IMR-90 (cell line): ENCODE measurements around the gene GFRA4. TPM values are rescaled to one million over a fixed set of nuclear protein-coding genes. Genes with fewer than 3 reads are reported as not detected.

Experiments used
- ATAC-seq: fragments of 200-7000 bp; cut with Tn5 transposase; 2 replicates; pipeline ENCODE4 v1.9.1; 2020; ENCODE audit warnings: low read depth, mild to moderate bottlenecking, moderate library complexity
- BruUV-seq: library from RNA; stranded (reverse); fragments of 400-500 nt; replicated peaks from 2 replicates; lab custom pipeline; 2021; lab: Mats Ljungman, UMichigan
- CTCF ChIA-PET: fragments of 300-600 bp; formaldehyde crosslinking; extraction: SDS; loops from one replicate; lab custom pipeline; 2021; ENCODE audit warnings: antibody characterized with exemption; lab: Yijun Ruan, JAX
- POLR2A ChIA-PET: fragments of 300-600 bp; sonication (Branson Sonifier 250); formaldehyde crosslinking; loops from one replicate; lab custom pipeline; 2022; ENCODE audit warnings: antibody characterized with exemption; ENCODE audit not compliant: unreplicated experiment; lab: Charles Lee
- DNase-seq: peaks from one replicate; pipeline ENCODE4 v3.0.0; 2013
- H2AFZ ChIP-seq: replicated peaks from 2 replicates; pipeline ENCODE3; 2013; ENCODE audit warnings: low read length, mild to moderate bottlenecking; ENCODE audit not compliant: poor library complexity
- H2AK5ac ChIP-seq: 2 replicates; pipeline ENCODE4 v1.6.1; 2013; ENCODE audit warnings: low read depth, low read length, inconsistent platforms
- H2AK9ac ChIP-seq: replicated peaks from 2 replicates; pipeline ENCODE3; 2013; ENCODE audit warnings: mild to moderate bottlenecking, low read depth, low read length, moderate library complexity; ENCODE audit not compliant: poor library complexity
- H2BK120ac ChIP-seq: 2 replicates; pipeline ENCODE4 v1.6.1; 2013; ENCODE audit warnings: low read depth, low read length, inconsistent platforms
- H2BK15ac ChIP-seq: 3 replicates; pipeline ENCODE4 v1.6.1; 2013; ENCODE audit warnings: low read depth, low read length, inconsistent platforms
- H2BK20ac ChIP-seq: 2 replicates; pipeline ENCODE4 v1.6.1; 2013; ENCODE audit warnings: low read depth, mild to moderate bottlenecking, inconsistent platforms, low read length, moderate library complexity
- H2BK5ac ChIP-seq: 2 replicates; pipeline ENCODE4 v1.6.1; 2013; ENCODE audit warnings: mild to moderate bottlenecking, low read depth, low read length, inconsistent platforms; ENCODE audit not compliant: poor library complexity, severe bottlenecking
- H3K14ac ChIP-seq: replicated peaks from 2 replicates; pipeline ENCODE4 v1.6.1; 2013; ENCODE audit warnings: low read depth, low read length, inconsistent platforms
- H3K18ac ChIP-seq: 2 replicates; pipeline ENCODE4 v1.6.1; 2013; ENCODE audit warnings: low read depth, low read length, control low read depth
- H3K23ac ChIP-seq: 2 replicates; pipeline ENCODE4 v1.6.1; 2013; ENCODE audit warnings: low read depth, low read length, inconsistent platforms
- H3K27ac ChIP-seq: 2 replicates; pipeline ENCODE4 v1.5.1; 2013; ENCODE audit warnings: mild to moderate bottlenecking, control low read depth, low read length; ENCODE audit not compliant: insufficient read depth
- H3K27me3 ChIP-seq: 2 replicates; pipeline ENCODE4 v1.6.1; 2013; ENCODE audit warnings: low read length; ENCODE audit not compliant: control insufficient read depth, insufficient read depth
- H3K36me3 ChIP-seq: 2 replicates; pipeline ENCODE4 v1.6.1; 2013; ENCODE audit warnings: low read length, mixed read lengths; ENCODE audit not compliant: control insufficient read depth, insufficient read depth
- H3K4ac ChIP-seq: 2 replicates; pipeline ENCODE4 v1.6.1; 2013; ENCODE audit warnings: low read depth, low read length, inconsistent platforms
- H3K4me1 ChIP-seq: 2 replicates; pipeline ENCODE4 v1.6.1; 2013; ENCODE audit warnings: low read length, mixed read lengths; ENCODE audit not compliant: control insufficient read depth, insufficient read depth
- H3K4me2 ChIP-seq: 2 replicates; pipeline ENCODE4 v1.6.1; 2013; ENCODE audit warnings: low read depth, mild to moderate bottlenecking, control low read depth, low read length, moderate library complexity
- H3K4me3 ChIP-seq: 2 replicates; pipeline ENCODE4 v1.5.1; 2013; ENCODE audit warnings: low read depth, mild to moderate bottlenecking, control low read depth, low read length, moderate library complexity; ENCODE audit not compliant: insufficient read depth
- H3K56ac ChIP-seq: 2 replicates; pipeline ENCODE4 v1.6.1; 2013; ENCODE audit warnings: low read length, inconsistent platforms; ENCODE audit not compliant: insufficient read depth; ENCODE audit errors: extremely low read depth
- H3K79me1 ChIP-seq, 2 experiments: 2 replicates each; pipeline ENCODE4 v1.6.1; 2013; ENCODE audit warnings: low read length in 2 of 2, inconsistent platforms in 1 of 2, low read depth in 1 of 2
- H3K9ac ChIP-seq: 2 replicates; pipeline ENCODE4 v1.6.1; 2013; ENCODE audit warnings: low read depth, low read length, control low read depth
- H3K9me1 ChIP-seq: 2 replicates; pipeline ENCODE4 v1.6.1; 2013; ENCODE audit warnings: low read length, inconsistent platforms; ENCODE audit not compliant: insufficient read depth
- H3K9me3 ChIP-seq: 2 replicates; pipeline ENCODE4 v1.6.1; 2013; ENCODE audit warnings: low read length; ENCODE audit not compliant: control insufficient read depth, insufficient read depth
- H4K20me1 ChIP-seq: 2 replicates; pipeline ENCODE4 v1.6.1; 2013; ENCODE audit warnings: low read length, inconsistent platforms; ENCODE audit not compliant: insufficient read depth
- H4K5ac ChIP-seq: 2 replicates; pipeline ENCODE4 v1.6.1; 2013; ENCODE audit warnings: mild to moderate bottlenecking, low read depth, low read length, control low read depth
- H4K8ac ChIP-seq, 2 experiments: 2 replicates each; pipeline ENCODE4 v1.6.1; 2013; ENCODE audit warnings: low read depth in 2 of 2, low read length in 2 of 2, control low read depth in 1 of 2, inconsistent platforms in 1 of 2
- H4K91ac ChIP-seq: 2 replicates; pipeline ENCODE4 v1.6.1; 2013; ENCODE audit warnings: low read depth, low read length, inconsistent platforms; ENCODE audit not compliant: insufficient read depth
- BHLHE40 ChIP-seq: fragments of 150-350 bp; IDR thresholded peaks from 2 replicates; pipeline ENCODE4 v1.6.1; 2016; ENCODE audit warnings: mild to moderate bottlenecking, low read depth, low read length
- CEBPB ChIP-seq: IDR thresholded peaks from 2 replicates; pipeline ENCODE4 v1.6.1; 2012; ENCODE audit warnings: low read depth, low read length, improper control_type of control experiment
- CHD1 ChIP-seq: IDR thresholded peaks from 2 replicates; pipeline ENCODE4 v1.6.1; 2012; ENCODE audit warnings: low read depth, low read length, improper control_type of control experiment
- FOS ChIP-seq: fragments of 150-350 bp; IDR thresholded peaks from 2 replicates; pipeline ENCODE4 v1.6.1; 2016; ENCODE audit warnings: low read depth, low read length
- MAFK ChIP-seq: IDR thresholded peaks from 2 replicates; pipeline ENCODE4 v1.6.1; 2012; ENCODE audit warnings: low read depth, low read length, improper control_type of control experiment
- MAZ ChIP-seq: IDR thresholded peaks from 2 replicates; pipeline ENCODE4 v1.6.1; 2012; ENCODE audit warnings: low read depth, mild to moderate bottlenecking, low read length, improper control_type of control experiment, moderate library complexity, borderline replicate concordance
- MXI1 ChIP-seq: IDR thresholded peaks from 2 replicates; pipeline ENCODE4 v1.6.1; 2012; ENCODE audit warnings: low read depth, mild to moderate bottlenecking, low read length, moderate library complexity, borderline replicate concordance
- NFE2L2 ChIP-seq: fragments of 150-350 bp; IDR thresholded peaks from 2 replicates; pipeline ENCODE4 v1.6.1; 2016; ENCODE audit warnings: low read depth, mild to moderate bottlenecking, low read length
- POLR2A ChIP-seq: IDR thresholded peaks from 2 replicates; pipeline ENCODE4 v1.6.1; 2012; ENCODE audit warnings: mild to moderate bottlenecking, low read depth, low read length
- RAD21 ChIP-seq: IDR thresholded peaks from 2 replicates; pipeline ENCODE4 v1.6.1; 2012; ENCODE audit warnings: low read length, improper control_type of control experiment
- RCOR1 ChIP-seq: IDR thresholded peaks from 2 replicates; pipeline ENCODE4 v1.6.1; 2012; ENCODE audit warnings: mild to moderate bottlenecking, low read length, improper control_type of control experiment; ENCODE audit not compliant: insufficient replicate concordance
- RFX5 ChIP-seq: IDR thresholded peaks from 2 replicates; pipeline ENCODE4 v1.8.0; 2012; ENCODE audit warnings: low read depth, mild to moderate bottlenecking, low read length, moderate library complexity
- SMC3 ChIP-seq: fragments of 150-350 bp; IDR thresholded peaks from 2 replicates; pipeline ENCODE4 v1.6.1; 2016; ENCODE audit warnings: low read depth, mild to moderate bottlenecking, antibody characterized with exemption, low read length, moderate library complexity
- WGBS, 2 experiments: methylation state at CpG; one replicate each; pipeline versions ENCODE4 v1.1.5 to v1.1.7; 2013; ENCODE audit warnings: missing lambda C conversion rate in 2 of 2; ENCODE audit not compliant: insufficient read length in 1 of 2; ENCODE audit errors: extremely low coverage in 2 of 2; 5-methylcytosine and 5-hydroxymethylcytosine counted together
- dilution Hi-C: fragments of 300-500 bp; cut with HindIII; formaldehyde crosslinking; loops from one replicate; pipeline ENCODE4 v1.14.3; 2018; ENCODE audit warnings: low sequenced_read_pairs; ENCODE audit not compliant: unreplicated experiment
- in situ Hi-C: fragments of 300-500 bp; cut with MboI; formaldehyde crosslinking; loops from 3 replicates; pipeline ENCODE4 v1.14.3; 2019; ENCODE audit warnings: low sequenced_read_pairs, inconsistent platforms, mixed read lengths
- intact Hi-C: fragments of 100-400 bp; cut with micrococcal nuclease; formaldehyde crosslinking; loops from 2 replicates; pipeline ENCODE4 v1.10.0; 2022
- polyA plus RNA-seq, 3 experiments: library from polyadenylated mRNA; depleted of rRNA; stranded (reverse); fragments of >200 nt; gene quantifications; 2 replicates each; pipeline ENCODE4 v1.2.3, GENCODE V29; 2012; ENCODE audit warnings: low replicate concordance in 1 of 3
- total RNA-seq: library from RNA; depleted of rRNA; stranded (reverse); fragments of >200 nt; gene quantifications from 2 replicates; pipeline ENCODE4 v1.2.3, GENCODE V29; 2012
- TF ChIP-seq, protein P1 (sequence below): fragments of 150-350 bp; IDR thresholded peaks from 2 replicates; pipeline ENCODE4 v1.6.1; 2017; ENCODE audit warnings: mild to moderate bottlenecking, antibody characterized with exemption, low read length, low read depth
- TF ChIP-seq, protein P2 (sequence below): conservative IDR thresholded peaks from 2 replicates; pipeline ENCODE4 v1.5.1; 2012; ENCODE audit warnings: mild to moderate bottlenecking, low read depth, low read length, improper control_type of control experiment

Gene GFRA4
- total and polyA plus RNA-seq, 2 of the 4 experiments (the other 2 are of a cell fraction), result not detected

DNA sequence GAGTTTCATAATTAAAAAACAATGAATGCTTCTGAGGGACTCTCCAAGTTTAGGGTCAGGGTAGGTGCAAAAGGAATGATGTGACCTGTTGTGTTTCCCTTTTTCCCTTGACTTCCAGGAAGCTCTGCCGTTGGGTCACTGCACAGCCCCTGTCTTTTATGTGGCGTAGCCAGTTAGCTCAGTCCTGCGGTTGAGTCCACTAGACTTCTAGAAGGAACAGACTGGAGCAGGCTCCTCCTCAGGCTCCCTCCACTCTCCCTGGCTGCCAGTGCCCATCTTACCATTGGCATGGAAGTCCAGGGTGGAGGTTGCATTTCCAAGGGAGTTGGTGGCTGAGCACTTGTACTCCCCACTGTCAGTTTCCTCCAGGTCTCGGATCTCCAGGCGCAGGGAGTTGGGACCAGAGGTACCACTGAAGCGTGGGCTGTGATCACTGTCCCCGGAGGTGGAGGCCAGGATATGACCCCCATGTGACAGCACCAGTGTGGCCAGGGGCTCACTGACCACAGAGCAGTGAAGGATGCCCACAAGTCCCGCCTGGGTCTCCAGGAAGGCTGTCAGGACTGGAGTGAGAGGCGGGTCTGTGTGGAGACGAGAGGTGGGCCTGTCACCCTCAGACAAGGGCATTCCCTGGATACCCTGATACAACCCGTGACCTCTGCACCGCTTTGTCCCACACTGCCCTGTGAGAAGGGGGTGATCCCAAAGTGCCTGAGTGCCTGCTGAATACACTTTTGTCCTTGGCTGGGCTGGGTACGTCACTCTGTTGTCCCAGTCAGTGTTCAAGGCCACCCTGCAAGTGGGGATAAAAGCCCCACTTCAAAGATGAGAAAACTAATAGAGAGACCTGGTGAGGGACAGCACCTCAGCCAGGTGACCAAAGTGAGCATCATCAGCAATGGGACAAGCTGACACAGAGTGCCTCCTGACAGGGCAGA, 38.1 kb upstream of the GFRA4 start:
- Histone ChIP-seq H3K36me3 (no peaks in the 10 kb centered on the region), H4K5ac (no peak overlapping the region), H3K79me1 (no peaks in the 10 kb centered on the region), H3K23ac (no peak overlapping the region), H3K18ac (no peak overlapping the region), H2BK15ac (no peak overlapping the region), H3K4ac (no peak overlapping the region), H3K27ac (no peak overlapping the region), H2BK120ac (no peak overlapping the region), H3K14ac (no peak overlapping the region), H3K4me1 (no peaks in the 10 kb centered on the region), H2AFZ (no peak overlapping the region), H3K56ac (no peak overlapping the region), H4K8ac (no peak overlapping the region), H3K9me1 (no peaks in the 10 kb centered on the region), H4K91ac (no peak overlapping the region), H2BK5ac (no peak overlapping the region), H3K9me3 (peaks cover 5% of the 10 kb centered on the region), H2AK5ac (no peak overlapping the region), H2BK20ac (no peak overlapping the region), H3K4me2 (no peak overlapping the region), H3K9ac (no peak overlapping the region), H3K4me3 (no peak overlapping the region), H3K27me3 (peaks cover 44% of the 10 kb centered on the region), H4K20me1 (no peaks in the 10 kb centered on the region), H2AK9ac (no peak overlapping the region)
- CTCF ChIA-PET, result interaction anchor here (0.5 to 1.0 kb wide), 5 partner anchors 9 to 556 kb away, joined by 3 to 12 read pairs (median 3); partner anchors contain the start of gene ADAM33
- intact Hi-C loops (no loop called here), in situ Hi-C loops (no loop called here), dilution Hi-C loops (no loop called here)
- POLR2A ChIA-PET, result no interaction called here
- ATAC-seq (no peak), DNase-seq (no peak)
- WGBS, 2 experiments, result 86% methylated on average over 7 of the region's 13 CpGs; no CpG with 5 or more reads in 1 of the 2 experiments
- no TSS peak for BruUV-seq
- TF ChIP-seq, protein P1, sequence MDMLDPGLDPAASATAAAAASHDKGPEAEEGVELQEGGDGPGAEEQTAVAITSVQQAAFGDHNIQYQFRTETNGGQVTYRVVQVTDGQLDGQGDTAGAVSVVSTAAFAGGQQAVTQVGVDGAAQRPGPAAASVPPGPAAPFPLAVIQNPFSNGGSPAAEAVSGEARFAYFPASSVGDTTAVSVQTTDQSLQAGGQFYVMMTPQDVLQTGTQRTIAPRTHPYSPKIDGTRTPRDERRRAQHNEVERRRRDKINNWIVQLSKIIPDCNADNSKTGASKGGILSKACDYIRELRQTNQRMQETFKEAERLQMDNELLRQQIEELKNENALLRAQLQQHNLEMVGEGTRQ, result no peak
- no peak for TF ChIP-seq FOS
- no peak for TF ChIP-seq RAD21
- no peak for TF ChIP-seq SMC3
- no peak for TF ChIP-seq CHD1
- TF ChIP-seq, protein P2, sequence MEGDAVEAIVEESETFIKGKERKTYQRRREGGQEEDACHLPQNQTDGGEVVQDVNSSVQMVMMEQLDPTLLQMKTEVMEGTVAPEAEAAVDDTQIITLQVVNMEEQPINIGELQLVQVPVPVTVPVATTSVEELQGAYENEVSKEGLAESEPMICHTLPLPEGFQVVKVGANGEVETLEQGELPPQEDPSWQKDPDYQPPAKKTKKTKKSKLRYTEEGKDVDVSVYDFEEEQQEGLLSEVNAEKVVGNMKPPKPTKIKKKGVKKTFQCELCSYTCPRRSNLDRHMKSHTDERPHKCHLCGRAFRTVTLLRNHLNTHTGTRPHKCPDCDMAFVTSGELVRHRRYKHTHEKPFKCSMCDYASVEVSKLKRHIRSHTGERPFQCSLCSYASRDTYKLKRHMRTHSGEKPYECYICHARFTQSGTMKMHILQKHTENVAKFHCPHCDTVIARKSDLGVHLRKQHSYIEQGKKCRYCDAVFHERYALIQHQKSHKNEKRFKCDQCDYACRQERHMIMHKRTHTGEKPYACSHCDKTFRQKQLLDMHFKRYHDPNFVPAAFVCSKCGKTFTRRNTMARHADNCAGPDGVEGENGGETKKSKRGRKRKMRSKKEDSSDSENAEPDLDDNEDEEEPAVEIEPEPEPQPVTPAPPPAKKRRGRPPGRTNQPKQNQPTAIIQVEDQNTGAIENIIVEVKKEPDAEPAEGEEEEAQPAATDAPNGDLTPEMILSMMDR, result no peak
- no peak for TF ChIP-seq MXI1
- TF ChIP-seq NFE2L2, result no peak
- no peak for TF ChIP-seq MAZ
- TF ChIP-seq RFX5, result no peak
- no peak for TF ChIP-seq BHLHE40
- TF ChIP-seq CEBPB, result no peak
- TF ChIP-seq RCOR1, result no peak
- TF ChIP-seq MAFK, result no peak
- TF ChIP-seq POLR2A, result no peak
